ENCODE results near the gene CYB5B. TPM values are rescaled to one million over a fixed set of nuclear protein-coding genes. Genes with fewer than 3 reads are reported as not detected.

Gene CYB5B
- total RNA-seq, 2 experiments from 2014 or later, result 179 to 183 TPM

DNA sequence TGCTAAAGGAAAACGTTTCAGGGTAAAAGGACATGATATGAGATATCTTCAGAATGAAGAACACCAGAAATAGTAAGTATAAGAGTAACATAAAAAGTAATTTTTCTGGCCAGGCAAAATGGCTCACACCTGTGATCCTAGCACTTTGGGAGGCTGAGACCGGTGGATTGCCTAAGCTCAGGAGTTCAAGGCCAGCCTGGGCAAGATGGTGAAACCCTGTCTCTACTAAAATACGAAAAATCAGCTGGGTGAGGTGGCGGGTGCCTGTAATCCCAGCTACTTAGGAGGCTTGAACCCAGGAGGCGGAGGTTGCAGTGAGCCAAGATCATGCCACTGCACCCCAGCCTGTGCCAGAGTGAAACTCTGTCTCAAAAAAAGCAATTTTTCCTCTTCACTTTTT is 84.7 kb downstream of the CYB5B start:
- Mint-ChIP-seq H3K4me1 (ENCODE audit: low read depth) (peaks cover 3% of the 10 kb centered on the region), H3K9me3 (ENCODE audit: insufficient read depth) (no peaks in the 10 kb centered on the region), H3K27ac (no peak overlapping the region), H3K36me3 (ENCODE audit: low read depth) (no peaks in the 10 kb centered on the region), H3K4me3 (no peak overlapping the region), H3K27me3 (ENCODE audit: low read depth) (peaks cover 6% of the 10 kb centered on the region)
- ATAC-seq, result no peak
- no peak for DNase-seq
- ChIA-PET CTCF (interaction anchor here (1.6 kb wide), 1 partner anchor 115 kb away, joined by 3 read pairs; no protein-coding TSS in a partner anchor), POLR2A (no interaction called here)

DNA sequence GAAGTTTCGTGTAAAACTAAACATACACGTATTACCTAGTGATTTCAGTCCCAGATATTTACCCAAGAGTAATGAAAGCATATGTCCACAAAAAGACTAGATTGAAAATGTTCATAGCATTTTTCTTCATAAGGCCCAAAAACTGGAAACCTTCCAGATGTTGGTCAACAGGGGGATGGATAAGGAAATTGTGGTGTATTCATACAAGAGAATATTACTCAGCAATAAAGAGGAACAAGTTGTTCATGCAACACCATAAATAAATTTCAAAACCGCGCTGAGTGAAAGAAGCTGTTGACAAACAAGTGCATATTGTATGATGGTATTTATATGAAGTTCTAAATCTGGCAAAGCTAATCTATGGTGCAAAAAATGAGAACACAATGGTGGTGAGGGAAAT is 87.2 kb downstream of the CYB5B start:
- Mint-ChIP-seq H3K36me3 (ENCODE audit: low read depth) (no peaks in the 10 kb centered on the region), H3K27me3 (ENCODE audit: low read depth) (peaks cover 6% of the 10 kb centered on the region), H3K9me3 (ENCODE audit: insufficient read depth) (no peaks in the 10 kb centered on the region), H3K4me1 (ENCODE audit: low read depth) (peaks cover 3% of the 10 kb centered on the region), H3K27ac (no peak overlapping the region), H3K4me3 (no peak overlapping the region)
- no peak for ATAC-seq
- no peak for DNase-seq
- CTCF ChIA-PET, result no interaction called here
- POLR2A ChIA-PET, result interaction anchor here (1.0 kb wide), 1 partner anchor 9 kb away, joined by 5 read pairs; no protein-coding TSS in a partner anchor

- ChIA-PET CTCF (no interaction called here), POLR2A (no interaction called here)
- DNase-seq, result no peak
- Mint-ChIP-seq H3K9me3 (ENCODE audit: insufficient read depth) (no peaks in the 10 kb centered on the region), H3K4me1 (ENCODE audit: low read depth) (peaks cover 1% of the 10 kb centered on the region), H3K27me3 (ENCODE audit: low read depth) (peaks cover 4% of the 10 kb centered on the region), H3K27ac (no peak overlapping the region), H3K36me3 (ENCODE audit: low read depth) (no peaks in the 10 kb centered on the region), H3K4me3 (no peak overlapping the region)
- ATAC-seq, result no peak
Observed at GRCh38 chr16:69513180-69513966, 89.0 kb downstream of the CYB5B start.

- ATAC-seq, result no peak
- Mint-ChIP-seq H3K4me3 (no peak overlapping the region), H3K4me1 (ENCODE audit: low read depth) (no peaks in the 10 kb centered on the region), H3K9me3 (ENCODE audit: insufficient read depth) (no peaks in the 10 kb centered on the region), H3K36me3 (ENCODE audit: low read depth) (no peaks in the 10 kb centered on the region), H3K27me3 (ENCODE audit: low read depth) (peaks cover 3% of the 10 kb centered on the region), H3K27ac (no peak overlapping the region)
- ChIA-PET CTCF (no interaction called here), POLR2A (no interaction called here)
- no peak for DNase-seq
Observed at GRCh38 chr16:69514356-69514755, 89.9 kb downstream of the CYB5B start.

Other genes starting within 250 kb of the CYB5B start
- gene SNTB2, start 237.5 kb upstream of the CYB5B start, total RNA-seq, result 10 to 100 TPM; 24.3 to 25.5 TPM
- 10 to 100 TPM; 31.4 to 33.7 TPM for gene VPS4A, start 113.3 kb upstream of the CYB5B start, total RNA-seq
- 10 to 100 TPM; 15.2 to 16.0 TPM for gene PDF, start 94.0 kb upstream of the CYB5B start, total RNA-seq
- gene COG8, start 85.1 kb upstream of the CYB5B start, total RNA-seq, result 10 to 100 TPM; 37.6 to 37.7 TPM
- 10 to 100 TPM; 35.3 to 36.0 TPM for gene NIP7, start 84.8 kb upstream of the CYB5B start, total RNA-seq
- 1 to 10 TPM; 1.4 to 1.8 TPM for gene TMED6, start 72.8 kb upstream of the CYB5B start, total RNA-seq
- gene TERF2, start 38.6 kb upstream of the CYB5B start, total RNA-seq, result 10 to 100 TPM; 42.6 to 48.4 TPM
- 10 to 100 TPM; 16.8 to 17.5 TPM for gene NFAT5, start 141.3 kb downstream of the CYB5B start, total RNA-seq

Data from activated CD8-positive, alpha-beta T cell treated with anti-CD3 and anti-CD28 coated beads, Interleukin-2, amount 10 ng/mL, durations not matched to agents 7 days and 5 days (primary cell).